ENCODE data around the gene KCNH6. TPM values are rescaled to one million over a fixed set of nuclear protein-coding genes. Genes with fewer than 3 reads are reported as not detected.

KCNH6 gene
- total RNA-seq, 6 experiments from 2014 or later = not detected

DNA sequence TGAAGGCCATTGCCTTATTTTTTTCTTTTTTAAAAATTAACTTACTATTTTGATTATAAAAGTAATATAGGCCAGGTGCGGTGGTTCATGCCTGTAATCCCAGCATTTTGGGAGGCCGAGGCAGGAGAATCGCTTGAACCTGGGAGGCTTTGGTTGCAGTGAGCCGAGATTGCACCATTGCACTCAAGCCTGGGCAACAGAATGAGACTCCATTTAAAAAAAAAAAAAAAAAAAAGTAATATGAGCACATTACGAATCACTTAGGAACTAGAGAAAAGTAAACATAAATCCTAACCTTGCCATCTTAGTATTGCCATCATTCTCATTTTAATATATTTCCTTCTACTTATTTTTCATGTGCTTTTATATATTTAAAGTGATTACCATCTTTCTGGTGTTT, 64.6 kb downstream of the KCNH6 start:
- H3K4me3 Mint-ChIP-seq = no peak overlapping the region
- peaks cover 4% of the 10 kb centered on the region for H3K27me3 Mint-ChIP-seq (ENCODE audit: insufficient read depth)
- peaks cover 54% of the 10 kb centered on the region for H3K36me3 Mint-ChIP-seq (ENCODE audit: low read depth)
- H3K9me3 Mint-ChIP-seq = no peaks in the 10 kb centered on the region
- TF ChIP-seq, protein P1, sequence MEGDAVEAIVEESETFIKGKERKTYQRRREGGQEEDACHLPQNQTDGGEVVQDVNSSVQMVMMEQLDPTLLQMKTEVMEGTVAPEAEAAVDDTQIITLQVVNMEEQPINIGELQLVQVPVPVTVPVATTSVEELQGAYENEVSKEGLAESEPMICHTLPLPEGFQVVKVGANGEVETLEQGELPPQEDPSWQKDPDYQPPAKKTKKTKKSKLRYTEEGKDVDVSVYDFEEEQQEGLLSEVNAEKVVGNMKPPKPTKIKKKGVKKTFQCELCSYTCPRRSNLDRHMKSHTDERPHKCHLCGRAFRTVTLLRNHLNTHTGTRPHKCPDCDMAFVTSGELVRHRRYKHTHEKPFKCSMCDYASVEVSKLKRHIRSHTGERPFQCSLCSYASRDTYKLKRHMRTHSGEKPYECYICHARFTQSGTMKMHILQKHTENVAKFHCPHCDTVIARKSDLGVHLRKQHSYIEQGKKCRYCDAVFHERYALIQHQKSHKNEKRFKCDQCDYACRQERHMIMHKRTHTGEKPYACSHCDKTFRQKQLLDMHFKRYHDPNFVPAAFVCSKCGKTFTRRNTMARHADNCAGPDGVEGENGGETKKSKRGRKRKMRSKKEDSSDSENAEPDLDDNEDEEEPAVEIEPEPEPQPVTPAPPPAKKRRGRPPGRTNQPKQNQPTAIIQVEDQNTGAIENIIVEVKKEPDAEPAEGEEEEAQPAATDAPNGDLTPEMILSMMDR (IDR thresholded peaks at IDR 0.05) = no peak
- no peaks in the 10 kb centered on the region for H3K4me1 Mint-ChIP-seq (ENCODE audit: low read depth)
- H3K27ac Mint-ChIP-seq = no peak overlapping the region
- no peak for DNase-seq

DNA sequence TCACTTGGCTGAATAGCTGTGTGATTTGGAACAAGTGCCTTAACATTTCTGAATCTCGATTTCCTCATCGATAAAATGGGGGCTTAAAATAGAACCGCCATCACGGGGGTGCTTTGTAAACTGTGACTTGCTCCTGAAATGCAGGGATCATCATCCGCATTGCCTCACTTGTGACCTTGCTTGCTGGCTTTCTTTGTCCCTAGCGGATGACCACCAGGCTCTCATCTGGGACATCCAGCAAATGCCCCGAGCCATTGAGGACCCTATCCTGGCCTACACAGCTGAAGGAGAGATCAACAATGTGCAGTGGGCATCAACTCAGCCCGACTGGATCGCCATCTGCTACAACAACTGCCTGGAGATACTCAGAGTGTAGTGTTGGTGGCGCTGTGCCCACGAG, 65.6 kb downstream of the KCNH6 start:
- Mint-ChIP-seq H3K27ac (no peak overlapping the region), H3K27me3 (ENCODE audit: insufficient read depth) (peaks cover 3% of the 10 kb centered on the region), H3K9me3 (no peaks in the 10 kb centered on the region), H3K36me3 (ENCODE audit: low read depth) (peaks cover 48% of the 10 kb centered on the region), H3K4me3 (no peak overlapping the region), H3K4me1 (ENCODE audit: low read depth) (no peaks in the 10 kb centered on the region)
- TF ChIP-seq, protein P1 (IDR thresholded peaks at IDR 0.05) = no peak
- no peak for DNase-seq

DNA sequence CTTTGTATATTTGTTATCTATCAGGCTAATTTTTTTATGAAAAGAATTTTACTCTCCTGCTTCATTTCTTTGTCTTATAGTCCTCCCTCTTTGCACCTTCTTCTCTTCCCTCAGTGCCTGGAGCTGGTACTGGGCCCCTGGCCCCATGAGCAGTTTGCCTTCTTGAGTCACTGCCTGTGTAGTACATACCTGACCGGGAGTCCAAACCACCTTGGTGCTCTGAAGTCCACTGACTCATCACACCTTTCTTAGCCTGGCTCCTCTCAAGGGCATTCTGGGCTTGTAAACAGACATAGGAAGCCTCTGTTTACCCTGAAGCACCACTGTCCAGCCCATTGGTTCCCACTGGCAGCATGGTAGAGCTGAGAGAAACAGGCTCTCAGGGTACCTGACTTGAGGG, 66.5 kb downstream of the KCNH6 start:
- H3K36me3 Mint-ChIP-seq (ENCODE audit: low read depth) = peaks cover 51% of the 10 kb centered on the region
- H3K27me3 Mint-ChIP-seq (ENCODE audit: insufficient read depth) = peaks cover 3% of the 10 kb centered on the region
- DNase-seq = no peak

DNA sequence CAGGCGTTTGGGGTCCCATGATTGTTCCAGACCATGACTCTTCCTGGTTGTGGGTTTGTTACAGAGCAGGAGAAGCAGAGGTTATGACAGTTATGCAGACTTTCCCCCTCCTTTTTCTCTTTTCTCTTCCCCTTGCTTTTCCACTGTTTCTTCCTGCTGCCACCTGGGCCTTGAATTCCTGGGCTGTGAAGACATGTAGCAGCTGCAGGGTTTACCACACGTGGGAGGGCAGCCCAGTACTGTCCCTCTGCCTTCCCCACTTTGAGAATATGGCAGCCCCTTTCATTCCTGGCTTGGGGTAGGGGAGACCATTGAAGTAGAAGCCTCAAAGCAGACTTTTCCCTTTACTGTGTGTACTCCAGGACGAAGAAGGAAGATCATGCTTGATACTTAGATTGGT, 69.6 kb downstream of the KCNH6 start:
- Mint-ChIP-seq H3K9me3 (no peaks in the 10 kb centered on the region), H3K36me3 (ENCODE audit: low read depth) (peaks cover 38% of the 10 kb centered on the region), H3K4me1 (ENCODE audit: low read depth) (no peaks in the 10 kb centered on the region), H3K4me3 (no peak overlapping the region), H3K27ac (no peak overlapping the region; the same call in 1 of the 2 replicates), H3K27me3 (ENCODE audit: insufficient read depth) (peaks cover 7% of the 10 kb centered on the region)
- DNase-seq = no peak
- TF ChIP-seq, protein P1 (IDR thresholded peaks at IDR 0.05) = no peak

More for the DNA sequence above, 66.5 kb downstream of the KCNH6 start:
- Mint-ChIP-seq H3K4me1 (ENCODE audit: low read depth) (no peaks in the 10 kb centered on the region), H3K9me3 (no peaks in the 10 kb centered on the region), H3K27ac (no peak overlapping the region), H3K4me3 (no peak overlapping the region)
- TF ChIP-seq, protein P1 (IDR thresholded peaks at IDR 0.05) = no peak

DNA sequence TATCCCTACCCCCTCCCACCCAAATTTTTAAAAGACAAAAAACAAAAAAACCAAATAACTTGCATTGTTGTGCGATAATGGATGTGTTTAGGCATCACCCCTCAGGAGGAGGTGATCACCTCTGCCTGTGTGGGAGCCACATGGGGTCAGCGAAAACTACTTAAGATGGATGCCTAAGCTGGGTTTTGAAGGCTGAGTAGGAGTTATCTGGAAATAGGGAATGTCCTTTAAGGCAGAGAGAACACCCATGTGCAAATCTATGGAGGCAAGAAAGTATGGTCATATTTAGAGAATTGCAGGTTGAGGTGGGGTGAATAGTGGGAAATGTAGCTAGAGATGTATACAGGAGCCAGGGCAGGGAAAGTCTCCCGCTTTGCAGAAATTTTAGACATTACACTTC, 72.0 kb downstream of the KCNH6 start:
- H3K4me1 Mint-ChIP-seq (ENCODE audit: low read depth) = peaks cover 4% of the 10 kb centered on the region
- no peak overlapping the region for H3K4me3 Mint-ChIP-seq
- no peak overlapping the region; the same call in 1 of the 2 replicates for H3K27ac Mint-ChIP-seq
- DNase-seq = no peak
- TF ChIP-seq, protein P1 (IDR thresholded peaks at IDR 0.05) = no peak
- H3K27me3 Mint-ChIP-seq (ENCODE audit: insufficient read depth) = peaks cover 7% of the 10 kb centered on the region
- H3K9me3 Mint-ChIP-seq = no peaks in the 10 kb centered on the region
- peaks cover 19% of the 10 kb centered on the region; the same call in 1 of the 2 replicates for H3K36me3 Mint-ChIP-seq (ENCODE audit: low read depth)

Other genes with a start within 250 kb of the KCNH6 start
- 10 to 100 TPM in 4 of 6 experiments, 1 to 10 TPM in 2; 5.5 to 21.4 (median 15.9) TPM for gene CYB561, start 77.1 kb upstream of the KCNH6 start, total RNA-seq (2021; fragmentation: NEBNext Ultra II Directional; extraction: Animal tissue kit (Norgen Biotek cat#: 25700))
- gene ACE, start 46.3 kb upstream of the KCNH6 start, total RNA-seq (2021; fragmentation: NEBNext Ultra II Directional; extraction: Animal tissue kit (Norgen Biotek cat#: 25700)) = 1 to 10 TPM; 1.6 to 2.1 (median 1.7) TPM
- 10 to 100 TPM; 58.6 to 67.0 (median 63.3) TPM for gene DCAF7, start 27.1 kb downstream of the KCNH6 start, total RNA-seq (2021; fragmentation: NEBNext Ultra II Directional; extraction: Animal tissue kit (Norgen Biotek cat#: 25700))
- gene TACO1, start 77.5 kb downstream of the KCNH6 start, total RNA-seq (2021; fragmentation: NEBNext Ultra II Directional; extraction: Animal tissue kit (Norgen Biotek cat#: 25700)) = 10 to 100 TPM; 26.5 to 32.6 (median 30.9) TPM
- gene MAP3K3, start 99.1 kb downstream of the KCNH6 start, total RNA-seq (2021; fragmentation: NEBNext Ultra II Directional; extraction: Animal tissue kit (Norgen Biotek cat#: 25700)) = 10 to 100 TPM; 24.2 to 31.5 (median 27.2) TPM
- gene LIMD2, start 176.8 kb downstream of the KCNH6 start, total RNA-seq (2021; fragmentation: NEBNext Ultra II Directional; extraction: Animal tissue kit (Norgen Biotek cat#: 25700)) = 1 to 10 TPM; 1.7 to 5.8 (median 4.1) TPM
- gene STRADA, start 218.4 kb downstream of the KCNH6 start, total RNA-seq (2021; fragmentation: NEBNext Ultra II Directional; extraction: Animal tissue kit (Norgen Biotek cat#: 25700)) = 10 to 100 TPM; 18.2 to 24.1 (median 21.6) TPM